Measurements from ENCODE around the gene KCTD18.

Gene KCTD18

DNA sequence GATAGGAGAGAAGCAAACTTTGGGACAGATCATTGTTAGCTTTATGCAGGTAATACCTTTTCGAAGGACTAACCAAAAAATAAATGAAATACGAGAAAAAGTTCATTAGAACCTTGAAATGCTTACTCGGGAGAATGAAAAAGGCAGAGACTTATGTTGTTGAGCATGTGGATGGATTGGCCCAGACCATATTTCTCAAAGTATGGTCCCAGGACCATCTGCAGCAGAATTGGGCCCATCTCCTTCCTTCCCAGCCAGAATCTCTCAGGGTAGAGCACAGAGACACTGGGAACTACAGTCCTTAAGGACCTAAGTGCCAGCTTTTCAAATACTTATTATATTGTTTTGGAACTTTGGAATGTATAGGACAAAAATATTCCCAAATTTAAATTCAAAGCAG, 50.8 kb downstream of the KCTD18 start:
- no peak for TF ChIP-seq TCF12 (IDR thresholded peaks at IDR 0.05; ENCODE audit: low read depth)
- no peak for TF ChIP-seq CEBPB (IDR thresholded peaks at IDR 0.05)
- TF ChIP-seq EP300 (IDR thresholded peaks at IDR 0.05; ENCODE audit: borderline replicate concordance) = no peak
- TF ChIP-seq, protein P1, sequence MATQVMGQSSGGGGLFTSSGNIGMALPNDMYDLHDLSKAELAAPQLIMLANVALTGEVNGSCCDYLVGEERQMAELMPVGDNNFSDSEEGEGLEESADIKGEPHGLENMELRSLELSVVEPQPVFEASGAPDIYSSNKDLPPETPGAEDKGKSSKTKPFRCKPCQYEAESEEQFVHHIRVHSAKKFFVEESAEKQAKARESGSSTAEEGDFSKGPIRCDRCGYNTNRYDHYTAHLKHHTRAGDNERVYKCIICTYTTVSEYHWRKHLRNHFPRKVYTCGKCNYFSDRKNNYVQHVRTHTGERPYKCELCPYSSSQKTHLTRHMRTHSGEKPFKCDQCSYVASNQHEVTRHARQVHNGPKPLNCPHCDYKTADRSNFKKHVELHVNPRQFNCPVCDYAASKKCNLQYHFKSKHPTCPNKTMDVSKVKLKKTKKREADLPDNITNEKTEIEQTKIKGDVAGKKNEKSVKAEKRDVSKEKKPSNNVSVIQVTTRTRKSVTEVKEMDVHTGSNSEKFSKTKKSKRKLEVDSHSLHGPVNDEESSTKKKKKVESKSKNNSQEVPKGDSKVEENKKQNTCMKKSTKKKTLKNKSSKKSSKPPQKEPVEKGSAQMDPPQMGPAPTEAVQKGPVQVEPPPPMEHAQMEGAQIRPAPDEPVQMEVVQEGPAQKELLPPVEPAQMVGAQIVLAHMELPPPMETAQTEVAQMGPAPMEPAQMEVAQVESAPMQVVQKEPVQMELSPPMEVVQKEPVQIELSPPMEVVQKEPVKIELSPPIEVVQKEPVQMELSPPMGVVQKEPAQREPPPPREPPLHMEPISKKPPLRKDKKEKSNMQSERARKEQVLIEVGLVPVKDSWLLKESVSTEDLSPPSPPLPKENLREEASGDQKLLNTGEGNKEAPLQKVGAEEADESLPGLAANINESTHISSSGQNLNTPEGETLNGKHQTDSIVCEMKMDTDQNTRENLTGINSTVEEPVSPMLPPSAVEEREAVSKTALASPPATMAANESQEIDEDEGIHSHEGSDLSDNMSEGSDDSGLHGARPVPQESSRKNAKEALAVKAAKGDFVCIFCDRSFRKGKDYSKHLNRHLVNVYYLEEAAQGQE (IDR thresholded peaks at IDR 0.05; ENCODE audit: low read depth) = no peak
- TF ChIP-seq FOXM1 (IDR thresholded peaks at IDR 0.05; ENCODE audit: borderline replicate concordance, low read depth) = no peak
- no peak for TF ChIP-seq TEAD4 (IDR thresholded peaks at IDR 0.05)
- TF ChIP-seq CREB1 (IDR thresholded peaks at IDR 0.05; ENCODE audit: low read depth) = no peak
- TF ChIP-seq ZBTB7A (IDR thresholded peaks at IDR 0.05; ENCODE audit: low read depth) = no peak
- TF ChIP-seq, protein P2, sequence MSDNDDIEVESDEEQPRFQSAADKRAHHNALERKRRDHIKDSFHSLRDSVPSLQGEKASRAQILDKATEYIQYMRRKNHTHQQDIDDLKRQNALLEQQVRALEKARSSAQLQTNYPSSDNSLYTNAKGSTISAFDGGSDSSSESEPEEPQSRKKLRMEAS (IDR thresholded peaks at IDR 0.05) = no peak
- TF ChIP-seq, protein P3, sequence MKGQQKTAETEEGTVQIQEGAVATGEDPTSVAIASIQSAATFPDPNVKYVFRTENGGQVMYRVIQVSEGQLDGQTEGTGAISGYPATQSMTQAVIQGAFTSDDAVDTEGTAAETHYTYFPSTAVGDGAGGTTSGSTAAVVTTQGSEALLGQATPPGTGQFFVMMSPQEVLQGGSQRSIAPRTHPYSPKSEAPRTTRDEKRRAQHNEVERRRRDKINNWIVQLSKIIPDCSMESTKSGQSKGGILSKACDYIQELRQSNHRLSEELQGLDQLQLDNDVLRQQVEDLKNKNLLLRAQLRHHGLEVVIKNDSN (IDR thresholded peaks at IDR 0.05) = no peak
- TF ChIP-seq RAD21 (IDR thresholded peaks at IDR 0.05; ENCODE audit: low read depth) = no peak
- no peak for TF ChIP-seq EGR1 (IDR thresholded peaks at IDR 0.05)
- TF ChIP-seq YY1 (IDR thresholded peaks at IDR 0.05; ENCODE audit: low read depth) = no peak
- no peak for TF ChIP-seq NFIC (IDR thresholded peaks at IDR 0.05)
- TF ChIP-seq TAF1 (IDR thresholded peaks at IDR 0.05; ENCODE audit: low read depth) = no peak

- TF ChIP-seq, protein P1 (IDR thresholded peaks at IDR 0.05; ENCODE audit: low read depth) = no peak
- TF ChIP-seq TEAD4 (IDR thresholded peaks at IDR 0.05) (no peak), TAF1 (IDR thresholded peaks at IDR 0.05; ENCODE audit: low read depth) (no peak), ZBTB7A (IDR thresholded peaks at IDR 0.05; ENCODE audit: low read depth) (no peak), TCF12 (IDR thresholded peaks at IDR 0.05; ENCODE audit: low read depth) (no peak), EGR1 (IDR thresholded peaks at IDR 0.05) (no peak), FOXM1 (IDR thresholded peaks at IDR 0.05; ENCODE audit: borderline replicate concordance, low read depth) (no peak), RAD21 (IDR thresholded peaks at IDR 0.05; ENCODE audit: low read depth) (no peak), NFIC (IDR thresholded peaks at IDR 0.05) (no peak), CEBPB (IDR thresholded peaks at IDR 0.05) (no peak), EP300 (IDR thresholded peaks at IDR 0.05; ENCODE audit: borderline replicate concordance) (no peak), YY1 (IDR thresholded peaks at IDR 0.05; ENCODE audit: low read depth) (no peak), CREB1 (IDR thresholded peaks at IDR 0.05; ENCODE audit: low read depth) (no peak)
- TF ChIP-seq, protein P3 (IDR thresholded peaks at IDR 0.05) = no peak
- TF ChIP-seq, protein P2 (IDR thresholded peaks at IDR 0.05) = no peak
Measured at GRCh38 chr2:200456567-200456966, 53.3 kb downstream of the KCTD18 start.

DNA sequence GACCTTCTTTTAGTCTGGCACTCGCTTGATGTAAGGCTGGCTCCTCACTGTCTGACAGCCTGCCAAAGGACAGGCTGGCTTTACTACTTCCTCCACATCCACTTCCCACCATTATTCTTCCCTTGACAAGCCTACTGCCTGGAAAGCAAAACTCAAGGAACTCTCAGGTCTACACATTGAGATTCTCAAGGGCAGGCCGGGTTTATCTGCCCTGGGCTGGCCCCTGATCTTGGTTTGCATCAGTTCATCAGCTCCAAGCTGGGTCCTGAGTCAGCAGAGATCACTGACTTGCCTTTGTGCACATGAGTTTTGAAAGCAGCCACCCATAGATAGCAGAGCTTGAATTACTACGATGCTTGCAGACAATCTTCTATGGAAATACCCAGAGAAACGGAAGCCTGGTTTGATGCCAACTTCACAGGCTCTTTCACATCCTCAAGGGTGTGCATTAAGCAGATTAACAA, 53.9 kb downstream of the KCTD18 start:
- TF ChIP-seq FOXM1 (IDR thresholded peaks at IDR 0.05; ENCODE audit: borderline replicate concordance, low read depth) = no peak
- no peak for TF ChIP-seq EP300 (IDR thresholded peaks at IDR 0.05; ENCODE audit: borderline replicate concordance)
- no peak for TF ChIP-seq CREB1 (IDR thresholded peaks at IDR 0.05; ENCODE audit: low read depth)
- TF ChIP-seq, protein P1 (IDR thresholded peaks at IDR 0.05; ENCODE audit: low read depth) = no peak
- no peak for TF ChIP-seq CEBPB (IDR thresholded peaks at IDR 0.05)
- TF ChIP-seq NFIC (IDR thresholded peaks at IDR 0.05) = no peak
- TF ChIP-seq, protein P3 (IDR thresholded peaks at IDR 0.05) = no peak
- TF ChIP-seq RAD21 (IDR thresholded peaks at IDR 0.05; ENCODE audit: low read depth) = no peak
- TF ChIP-seq YY1 (IDR thresholded peaks at IDR 0.05; ENCODE audit: low read depth) = no peak
- TF ChIP-seq TEAD4 (IDR thresholded peaks at IDR 0.05) = no peak
- no peak for TF ChIP-seq TCF12 (IDR thresholded peaks at IDR 0.05; ENCODE audit: low read depth)
- TF ChIP-seq, protein P2 (IDR thresholded peaks at IDR 0.05) = no peak
- TF ChIP-seq ZBTB7A (IDR thresholded peaks at IDR 0.05; ENCODE audit: low read depth) = no peak
- no peak for TF ChIP-seq EGR1 (IDR thresholded peaks at IDR 0.05)
- TF ChIP-seq TAF1 (IDR thresholded peaks at IDR 0.05; ENCODE audit: low read depth) = no peak

Measured in Ishikawa (cell line).